Liver (tissue), 3 donors: ENCODE data around the gene WDHD1.
"Not testable (repeated sequence)": the region's sequence is repeated elsewhere in the genome, so short reads cannot be mapped to it uniquely, and the experiment has no call there.

Experiments
- ATF3 ChIP-seq: IDR thresholded peaks from 2 replicates; pipeline ENCODE4 v1.6.1; 2016; ENCODE audit warnings: antibody characterized with exemption
- CTCF ChIP-seq: fragments of 150-350 bp; IDR thresholded peaks from 2 replicates; pipeline ENCODE4 v1.5.1; 2017; ENCODE audit warnings: improper control_type of control experiment, low read depth, low read length; ENCODE audit not compliant: missing input control
- EGR1 ChIP-seq, 2 donors: IDR thresholded peaks; 2 replicates each; pipeline ENCODE4 v1.6.1; 2016 to 2018; ENCODE audit warnings: antibody characterized with exemption in 2 of 2, low read depth in 2 of 2
- FOXA1 ChIP-seq: IDR thresholded peaks from 2 replicates; pipeline ENCODE4 v1.6.1; 2016; ENCODE audit warnings: antibody characterized with exemption
- MAX ChIP-seq: IDR thresholded peaks from 2 replicates; pipeline ENCODE4 v1.6.1; 2016; ENCODE audit warnings: antibody characterized with exemption
- RAD21 ChIP-seq, 2 donors: IDR thresholded peaks; 2 replicates each; pipeline ENCODE4 v1.6.1; 2016; ENCODE audit warnings: antibody characterized with exemption in 2 of 2, mild to moderate bottlenecking in 2 of 2
- REST ChIP-seq: IDR thresholded peaks from 2 replicates; pipeline ENCODE4 v1.6.1; 2016; ENCODE audit warnings: antibody characterized with exemption, mild to moderate bottlenecking
- SP1 ChIP-seq: IDR thresholded peaks from 2 replicates; pipeline ENCODE4 v1.6.1; 2018; ENCODE audit warnings: antibody characterized with exemption, mild to moderate bottlenecking
- TAF1 ChIP-seq: conservative IDR thresholded peaks from 2 replicates; pipeline ENCODE4 v1.6.1; 2016; ENCODE audit warnings: antibody characterized with exemption, mild to moderate bottlenecking
- ZBTB33 ChIP-seq: IDR thresholded peaks from 2 replicates; pipeline ENCODE4 v1.6.1; 2016; ENCODE audit warnings: antibody characterized with exemption
- donor health status: healthy.
- donor health status: healthy.

GRCh38 chr14:54897809-54898555 lies 128.9 kb downstream of the WDHD1 start:
- not testable (repeated sequence) for TF ChIP-seq MAX; CTCF; RAD21 (IDR thresholded peaks at IDR 0.05); ATF3; TAF1; FOXA1; SP1; ZBTB33; EGR1 (IDR thresholded peaks at IDR 0.05; ENCODE audit: low read depth in 2 of 2); REST
